Epithelial cell of esophagus (primary cell): ENCODE measurements around the gene CIB4.

Source experiments
- DNase-seq: peaks from one replicate; pipeline ENCODE4 v3.0.0; 2010; ENCODE audit warnings: low read depth
- H3K4me3 ChIP-seq: 2 replicates; pipeline ENCODE4 v1.5.1; 2011; ENCODE audit warnings: mild to moderate bottlenecking, low read length, control low read depth
- CTCF ChIP-seq: IDR thresholded peaks from 2 replicates; pipeline ENCODE4 v1.5.1; 2011; ENCODE audit warnings: low read depth, mild to moderate bottlenecking, low read length, control low read depth, inconsistent platforms; ENCODE audit not compliant: insufficient read depth; ENCODE audit errors: missing control alignments

The CIB4 gene

GRCh38 chr2:26598996-26599373 is 42.2 kb downstream of the CIB4 start:
- H3K4me3 ChIP-seq: no peak overlapping the region
- no peak for TF ChIP-seq CTCF
- DNase-seq: no peak

GRCh38 chr2:26598336-26598995 is 42.7 kb downstream of the CIB4 start:
- TF ChIP-seq CTCF: no peak
- H3K4me3 ChIP-seq: no peak overlapping the region
- DNase-seq: no peak

GRCh38 chr2:26597197-26597596 is 44.0 kb downstream of the CIB4 start:
- DNase-seq: peak; percentile 51
- no peak overlapping the region for H3K4me3 ChIP-seq
- no peak for TF ChIP-seq CTCF

GRCh38 chr2:26595146-26595545 is 46.0 kb downstream of the CIB4 start:
- H3K4me3 ChIP-seq: no peak overlapping the region
- no peak for TF ChIP-seq CTCF
- DNase-seq: no peak

GRCh38 chr2:26591619-26592505 is 49.3 kb downstream of the CIB4 start:
- no peak overlapping the region for H3K4me3 ChIP-seq
- no peak for TF ChIP-seq CTCF
- no peak for DNase-seq

- H3K4me3 ChIP-seq: no peak overlapping the region
- no peak for TF ChIP-seq CTCF
- DNase-seq: no peak
Measured at GRCh38 chr2:26590980-26591618, 50.1 kb downstream of the CIB4 start.
